HG03175 (cell line): ENCODE data around the gene SHANK1.

Experiments used
- ATAC-seq: cut with Tn5 transposase; IDR thresholded peaks from one replicate; pipeline ENCODE4 v1.9.1; 2021; ENCODE audit warnings: mild to moderate bottlenecking, moderate library complexity; ENCODE audit not compliant: unreplicated experiment

The SHANK1 gene

GRCh38 chr19:50713556-50714236, 5.9 kb downstream of the SHANK1 start:
- ATAC-seq = no peak

DNA sequence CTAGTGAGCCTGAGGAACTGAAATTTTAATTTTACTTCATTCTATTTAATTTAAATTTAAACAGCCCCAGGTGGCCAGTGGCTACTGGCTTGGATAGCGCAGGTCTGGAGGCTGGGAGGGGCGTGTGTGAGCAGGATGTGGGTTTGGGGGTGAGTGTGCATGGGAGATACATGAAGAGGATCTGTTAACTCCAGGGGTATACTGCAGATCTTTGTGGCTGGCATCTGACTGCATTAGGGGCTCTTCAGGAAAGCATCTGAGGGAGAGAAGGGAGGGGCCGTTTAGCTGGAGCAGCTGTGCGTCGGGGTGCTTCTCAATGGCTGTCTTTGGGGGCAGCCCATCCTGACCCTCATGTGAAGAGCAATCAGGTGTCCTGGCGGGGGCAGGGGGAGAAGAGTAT, 6.8 kb downstream of the SHANK1 start:
- ATAC-seq = no peak

DNA sequence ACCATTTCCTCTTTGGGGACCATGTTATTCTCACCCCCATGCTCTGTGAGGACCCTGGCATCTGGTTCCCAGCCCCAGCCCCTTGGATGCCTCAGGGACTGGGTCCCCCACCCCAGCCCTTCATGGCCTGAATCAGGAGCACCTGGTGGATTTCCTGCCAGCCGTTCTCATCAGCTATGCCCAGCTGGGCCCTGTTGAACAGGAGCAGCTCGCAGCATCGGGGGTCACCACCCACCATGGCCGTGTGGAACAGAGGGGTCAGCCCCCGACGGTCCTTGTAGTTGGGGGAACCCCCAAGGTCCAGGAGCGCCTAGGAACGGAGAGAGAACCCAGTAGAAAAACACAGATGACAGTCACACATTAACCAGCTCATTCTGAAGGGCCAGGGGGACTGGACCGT, 7.8 kb downstream of the SHANK1 start:
- ATAC-seq = no peak

DNA sequence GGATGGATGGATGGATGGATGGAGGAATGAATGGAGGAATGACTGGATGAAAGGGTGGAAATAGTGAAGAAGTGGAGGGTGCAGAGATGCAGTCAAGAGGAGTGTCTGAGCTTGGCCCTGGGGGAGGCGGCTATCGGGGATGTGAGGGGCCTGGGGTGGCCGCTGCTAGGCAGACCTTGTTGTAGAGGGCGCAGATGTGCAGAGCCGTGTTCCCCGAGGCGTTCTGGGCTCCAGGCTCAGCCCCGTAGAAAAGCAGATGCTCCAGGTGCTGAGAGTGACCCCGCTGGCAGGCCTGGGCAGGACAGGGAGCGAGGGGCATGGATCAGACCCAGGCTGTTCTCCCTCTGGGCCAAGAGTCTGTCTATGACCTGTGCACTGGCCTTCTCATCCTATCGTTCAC, 8.4 kb downstream of the SHANK1 start:
- ATAC-seq = no peak

GRCh38 chr19:50710612-50711011, 9.0 kb downstream of the SHANK1 start:
- ATAC-seq = no peak

DNA sequence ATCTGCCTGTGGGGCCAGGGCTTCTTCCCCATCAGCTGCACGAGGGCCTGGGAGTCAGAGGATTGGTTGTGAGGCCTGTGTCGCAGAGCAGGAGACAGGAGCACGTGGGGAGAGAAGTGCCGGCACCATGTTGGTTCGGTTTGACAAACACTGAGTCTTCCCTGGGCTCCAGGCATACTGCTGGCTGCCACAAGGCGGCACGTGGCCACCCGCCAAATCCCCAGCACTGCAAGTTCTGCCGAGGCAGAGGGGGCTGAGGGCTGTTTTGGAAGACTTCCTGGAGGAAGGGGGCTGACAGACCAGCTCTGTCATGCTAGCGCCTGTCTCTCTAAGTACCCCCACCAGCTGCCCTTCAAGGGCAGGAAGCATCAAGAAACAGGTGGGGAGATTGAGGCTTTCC, 9.5 kb downstream of the SHANK1 start:
- ATAC-seq = no peak

DNA sequence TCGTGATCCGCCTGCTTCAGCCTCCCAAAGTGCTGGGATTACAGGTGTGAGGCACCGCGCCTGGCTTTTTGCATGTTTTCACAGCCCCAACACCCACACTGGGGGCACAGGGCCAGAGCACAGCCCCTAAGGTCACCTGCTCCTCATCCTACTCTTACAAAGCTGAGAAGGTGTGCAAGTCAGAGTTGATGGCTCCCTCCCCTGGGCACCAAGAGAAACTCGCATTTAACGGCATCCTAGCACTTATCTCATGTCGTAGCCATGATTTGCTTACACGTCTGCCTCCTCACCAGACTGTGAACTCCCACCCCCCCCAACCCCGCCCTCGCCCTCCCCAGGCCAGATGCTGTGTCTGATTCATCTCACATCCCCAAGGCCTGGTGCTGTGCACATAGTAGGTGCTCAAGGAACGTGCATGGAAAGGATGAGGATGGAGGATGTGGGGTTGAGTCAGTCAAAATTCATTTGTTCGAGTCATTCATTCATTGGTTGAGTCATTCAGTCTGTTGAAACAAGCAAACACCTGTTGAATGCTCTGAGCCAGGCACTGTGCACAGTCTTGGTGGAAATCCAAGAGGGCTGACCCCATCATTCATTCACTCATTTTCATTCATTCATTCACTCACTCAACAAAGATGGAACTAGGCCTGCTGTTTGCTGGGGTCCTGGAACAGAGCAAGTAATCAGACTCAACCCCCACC, 11.3 kb downstream of the SHANK1 start:
- ATAC-seq = no peak

GRCh38 chr19:50706387-50706786, 13.2 kb downstream of the SHANK1 start:
- ATAC-seq = no peak

GRCh38 chr19:50705422-50706019, 14.1 kb downstream of the SHANK1 start:
- no peak for ATAC-seq

DNA sequence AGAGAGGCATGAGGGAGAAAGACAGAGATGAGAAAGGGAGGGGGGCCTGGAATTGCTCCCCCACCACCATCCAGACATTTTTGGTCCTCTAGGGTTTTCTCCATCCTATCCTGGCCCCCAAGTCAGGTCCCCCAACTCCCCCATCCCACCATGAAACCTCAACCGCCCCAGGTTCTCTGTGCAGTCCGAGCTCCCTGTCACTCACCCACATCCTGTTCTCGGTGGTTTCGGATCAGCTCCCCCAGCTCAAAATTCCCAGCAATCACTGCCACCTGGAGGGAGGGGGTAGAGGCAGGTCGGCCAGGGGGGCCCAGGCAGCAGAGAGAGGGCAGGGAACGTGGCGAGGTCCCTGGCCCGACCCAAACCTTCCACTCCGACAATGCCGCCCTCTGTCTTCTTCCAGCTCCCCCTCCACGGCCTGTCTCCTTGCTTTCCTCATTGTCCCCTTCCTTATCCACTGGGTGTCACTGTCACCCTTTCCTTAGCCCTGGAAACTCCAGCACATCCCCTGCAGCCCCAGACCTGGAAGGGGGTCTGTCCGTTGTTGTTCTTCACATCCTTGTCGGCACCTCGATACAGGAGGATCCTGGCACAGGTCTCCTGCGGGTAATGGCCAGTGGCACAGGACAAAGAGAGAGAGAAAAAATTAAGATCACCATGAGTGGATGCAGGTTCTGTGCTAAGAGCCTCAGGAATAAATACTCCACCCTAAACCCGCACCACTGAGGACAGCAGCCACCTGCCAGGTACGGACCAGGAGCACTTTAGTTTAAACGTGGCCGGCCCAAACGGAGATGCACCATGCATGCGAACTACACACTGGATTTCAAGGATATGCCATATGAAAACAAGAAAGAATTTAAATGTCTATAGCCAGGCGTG, 15.4 kb downstream of the SHANK1 start:
- ATAC-seq = no peak

- no peak for ATAC-seq
These were observed 16.5 kb downstream of the SHANK1 start for GRCh38 chr19:50702871-50703829.

- ATAC-seq = no peak
These were observed 17.3 kb downstream of the SHANK1 start for GRCh38 chr19:50702158-50702870.

DNA sequence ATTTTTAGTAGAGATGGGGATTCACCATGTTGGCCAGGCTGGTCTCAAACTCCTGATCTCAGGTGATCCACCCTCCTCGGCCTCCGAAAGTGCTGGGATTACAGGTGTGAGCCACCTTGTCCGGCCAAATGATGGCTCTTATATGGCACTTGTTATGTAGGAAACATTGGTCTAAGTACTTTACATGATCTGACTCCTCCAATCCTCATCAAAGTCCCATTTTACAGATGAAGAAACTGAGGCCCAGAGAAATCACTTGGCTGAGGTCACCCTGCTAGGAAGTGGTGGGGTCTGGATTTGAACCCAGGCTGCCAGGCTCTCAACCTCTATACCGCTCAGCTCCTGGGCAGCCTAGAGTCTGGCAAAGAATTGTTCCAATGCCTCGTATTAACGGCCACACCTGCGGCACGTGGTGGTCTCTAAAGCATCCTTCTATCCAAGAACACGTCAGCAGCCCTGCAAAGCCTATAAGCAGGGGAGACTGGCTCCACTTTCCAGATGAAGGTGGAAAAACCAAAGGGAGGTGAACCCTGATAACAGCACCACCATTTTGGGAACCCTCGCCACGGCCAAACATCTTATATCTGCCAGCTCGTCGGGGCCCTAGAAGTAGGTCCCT, 18.1 kb downstream of the SHANK1 start:
- no peak for ATAC-seq

- ATAC-seq = no peak
These were observed 22.0 kb downstream of the SHANK1 start for GRCh38 chr19:50697414-50698124.

- ATAC-seq = no peak
These were observed 23.5 kb downstream of the SHANK1 start for GRCh38 chr19:50696094-50696483.

GRCh38 chr19:50695251-50696093, 24.1 kb downstream of the SHANK1 start:
- ATAC-seq = no peak

DNA sequence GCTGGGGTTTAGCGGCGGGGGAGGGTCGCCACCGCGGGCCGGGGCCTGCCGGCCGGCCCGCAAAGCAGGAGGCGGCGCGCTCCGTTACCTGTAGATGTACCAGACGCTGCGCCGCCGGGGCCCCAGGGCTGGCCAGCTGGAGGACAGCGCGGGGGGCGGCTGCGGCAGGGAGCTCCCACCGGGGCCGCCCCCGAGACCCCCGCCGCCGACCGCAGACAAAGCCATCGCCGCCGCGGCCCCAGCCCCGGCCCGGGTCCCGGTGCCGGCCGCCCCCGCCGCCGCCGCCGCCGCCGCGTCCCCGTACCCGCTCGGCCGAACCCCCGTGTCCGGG, 24.8 kb downstream of the SHANK1 start:
- ATAC-seq = no peak
